ENCODE measurements around the gene STK32B. TPM values are rescaled to one million over a fixed set of nuclear protein-coding genes. Genes with fewer than 3 reads are reported as not detected.
"Not testable (repeated sequence)": the region's sequence is repeated elsewhere in the genome, so short reads cannot be mapped to it uniquely, and the experiment has no call there.

The STK32B gene
- total and polyA plus RNA-seq, 3 donors from 2014 or later, result 17.5 to 29.7 (median 22.6) TPM

GRCh38 chr4:5429747-5430146, 378.5 kb downstream of the STK32B start:
- Histone ChIP-seq H3K36me3 (ENCODE audit: low read depth, missing control alignments) (no peaks in the 10 kb centered on the region), H3K27ac (no peak overlapping the region), H3K4me1 (no peaks in the 10 kb centered on the region), H3K27me3 (no peaks in the 10 kb centered on the region), H3K9me3 (no peaks in the 10 kb centered on the region), H3K4me3 (no peak overlapping the region)
- intact Hi-C loops (cut with DNase I; ENCODE audit: low total_unique reads), result no loop called here
- no peak for TF ChIP-seq POLR2A (IDR thresholded peaks at IDR 0.05)
- TF ChIP-seq CTCF (IDR thresholded peaks at IDR 0.05), result no peak
- no peak for DNase-seq

- no peak for TF ChIP-seq POLR2A (IDR thresholded peaks at IDR 0.05)
- TF ChIP-seq CTCF (IDR thresholded peaks at IDR 0.05), result no peak
- intact Hi-C loops (cut with DNase I; ENCODE audit: low total_unique reads), result no loop called here
These were observed 381.9 kb downstream of the STK32B start for GRCh38 chr4:5433196-5433595.

GRCh38 chr4:5435201-5435600, 383.9 kb downstream of the STK32B start:
- no peaks in the 10 kb centered on the region for H3K9me3 ChIP-seq
- H3K27ac ChIP-seq, result no peak overlapping the region
- H3K27me3 ChIP-seq, result no peaks in the 10 kb centered on the region
- no peak overlapping the region for H3K4me3 ChIP-seq
- 59 to 63% methylated on average over 5 of the region's 5 CpGs for WGBS, 2 donors
- H3K36me3 ChIP-seq (ENCODE audit: low read depth, missing control alignments), result no peaks in the 10 kb centered on the region
- TF ChIP-seq CTCF (IDR thresholded peaks at IDR 0.05), result no peak
- TF ChIP-seq POLR2A (IDR thresholded peaks at IDR 0.05), result no peak
- DNase-seq, result no peak
- intact Hi-C loops (cut with DNase I; ENCODE audit: low total_unique reads), result no loop called here
- H3K4me1 ChIP-seq, result no peaks in the 10 kb centered on the region

More at GRCh38 chr4:5433196-5433595, 381.9 kb downstream of the STK32B start:
- Histone ChIP-seq H3K9me3 (no peaks in the 10 kb centered on the region), H3K27me3 (no peaks in the 10 kb centered on the region), H3K27ac (no peak overlapping the region), H3K4me1 (no peaks in the 10 kb centered on the region), H3K4me3 (no peak overlapping the region), H3K36me3 (ENCODE audit: low read depth, missing control alignments) (no peaks in the 10 kb centered on the region)
- no peak for DNase-seq
- WGBS, 2 donors, result 83 to 88% methylated on average over 5 of the region's 5 CpGs

- Histone ChIP-seq H3K36me3 (ENCODE audit: low read depth, missing control alignments) (no peaks in the 10 kb centered on the region), H3K27me3 (no peaks in the 10 kb centered on the region), H3K4me1 (no peaks in the 10 kb centered on the region), H3K9me3 (no peaks in the 10 kb centered on the region), H3K4me3 (no peak overlapping the region), H3K27ac (no peak overlapping the region)
- TF ChIP-seq CTCF (IDR thresholded peaks at IDR 0.05) (no peak), POLR2A (IDR thresholded peaks at IDR 0.05) (no peak)
- WGBS, 2 donors, result 86 to 87% methylated on average over 4 of the region's 4 CpGs
- no peak for DNase-seq
- intact Hi-C loops (cut with DNase I; ENCODE audit: low total_unique reads), result no loop called here
These were observed 384.5 kb downstream of the STK32B start for GRCh38 chr4:5435823-5436222.

GRCh38 chr4:5443976-5444802, 392.9 kb downstream of the STK32B start:
- H3K9me3 ChIP-seq; H3K4me1 ChIP-seq; intact Hi-C loops (cut with DNase I; ENCODE audit: low total_unique reads); DNase-seq; H3K4me3 ChIP-seq; H3K27me3 ChIP-seq; H3K27ac ChIP-seq; H3K36me3 ChIP-seq (ENCODE audit: low read depth, missing control alignments): not testable (repeated sequence)
- 66 to 77% methylated on average over 15 to 29 of the region's 31 CpGs for WGBS, 2 donors
